Pancreas (tissue), 10 donors: ENCODE data around the gene AGBL1. TPM values are rescaled to one million over a fixed set of nuclear protein-coding genes. Genes with fewer than 3 reads are reported as not detected.

Source experiments
- ATAC-seq, 4 donors: fragments of 200-7000 bp; cut with Tn5 transposase; one replicate each; pipeline versions ENCODE4 v1.8.0 to v1.9.1; 2020; ENCODE audit warnings: mild to moderate bottlenecking in 4 of 4, moderate library complexity in 4 of 4
- DNase-seq, 6 donors: peaks; one replicate each; pipeline ENCODE4 v3.0.0-alpha.2; 2020
- FAIRE-seq: peaks from 2 replicates; lab custom pipeline; 2012; peaks lifted over from hg19 to GRCh38; lab: Jason Lieb, UNC
- H3K27ac ChIP-seq, 4 donors: fragments of 200-600 bp; sonication (generic); 1 replicate in 3 of 4; 2 replicates in 1 of 4; pipeline versions ENCODE4 v1.5.0 to v1.8.0; 2020
- H3K27me3 ChIP-seq, 4 donors: fragments of 200-600 bp; one replicate each; pipeline ENCODE4 v1.8.0; 2021
- H3K36me3 ChIP-seq, 3 donors: fragments of 200-600 bp; sonication (generic) in 1 of 3; one replicate each; pipeline versions ENCODE4 v1.5.0 to v1.8.0; 2020 to 2021
- H3K4me1 ChIP-seq, 3 donors: fragments of 200-600 bp; one replicate each; pipeline ENCODE4 v1.8.0; 2021
- H3K4me3 ChIP-seq, 4 donors: fragments of 200-600 bp; sonication (generic) in 2 of 4; one replicate each; pipeline versions ENCODE4 v1.5.0 to v1.8.0; 2020 to 2021
- H3K9me3 ChIP-seq, 4 donors: fragments of 200-600 bp; one replicate each; pipeline ENCODE4 v1.8.0; 2021
- CTCF ChIP-seq, 4 donors: fragments of 200-600 bp; sonication (generic) in 3 of 4; IDR thresholded peaks; one replicate each; pipeline versions ENCODE4 v1.5.0 to v1.8.0; 2021; ENCODE audit warnings: antibody characterized with exemption in 4 of 4
- WGBS, 2 donors: extraction: QIAGEN DNeasy Blood & Tissue Kit; methylation state at CpG; one replicate each; pipeline ENCODE4 v1.1.7; 2013; 5-methylcytosine and 5-hydroxymethylcytosine counted together
- intact Hi-C, 3 donors: fragments of 100-400 bp; cut with DNase I; formaldehyde crosslinking; loops; one replicate each; pipeline versions ENCODE4 v1.11.1 to v1.14.2; 2022
- polyA plus RNA-seq, 2 donors: library from polyadenylated mRNA; stranded (reverse); fragments of 200-250 nt; gene quantifications; one replicate each; pipeline ENCODE4 v1.2.3, GENCODE V29; 2013
- total RNA-seq, 6 donors: library from RNA; stranded (reverse); fragmentation: NEBNext Ultra II Directional in 4 of 6; extraction: Animal tissue kit (Norgen Biotek cat#: 25700) in 4 of 6; gene quantifications; one replicate each; pipeline versions ENCODE4 v1.2.1 to v1.2.4, GENCODE V29; 2021 to 2023
- donor health status: healthy with polysubstance abuse.
- donor health status: DM: no; HTN: no; CAD: no; lungs with moderate emphysema.
- donor health status: DM: no; HTN: no; CAD: no.
- donor health status: control.
- donor health status: control.
- donor health status: Bipolar disorder and iron deficiency.
- donor health status: DM: yes; HTN: yes; CAD: no.
- donor health status: DM: no; HTN: no; CAD: no.
- donor health status: DM: no; HTN: no; CAD: no.
- donor health status: DM: yes; HTN: yes; CAD: no.

Gene AGBL1
- total and polyA plus RNA-seq, 8 donors = under 0.01 to 0.06 (median 0.05) TPM; not detected in 5

DNA sequence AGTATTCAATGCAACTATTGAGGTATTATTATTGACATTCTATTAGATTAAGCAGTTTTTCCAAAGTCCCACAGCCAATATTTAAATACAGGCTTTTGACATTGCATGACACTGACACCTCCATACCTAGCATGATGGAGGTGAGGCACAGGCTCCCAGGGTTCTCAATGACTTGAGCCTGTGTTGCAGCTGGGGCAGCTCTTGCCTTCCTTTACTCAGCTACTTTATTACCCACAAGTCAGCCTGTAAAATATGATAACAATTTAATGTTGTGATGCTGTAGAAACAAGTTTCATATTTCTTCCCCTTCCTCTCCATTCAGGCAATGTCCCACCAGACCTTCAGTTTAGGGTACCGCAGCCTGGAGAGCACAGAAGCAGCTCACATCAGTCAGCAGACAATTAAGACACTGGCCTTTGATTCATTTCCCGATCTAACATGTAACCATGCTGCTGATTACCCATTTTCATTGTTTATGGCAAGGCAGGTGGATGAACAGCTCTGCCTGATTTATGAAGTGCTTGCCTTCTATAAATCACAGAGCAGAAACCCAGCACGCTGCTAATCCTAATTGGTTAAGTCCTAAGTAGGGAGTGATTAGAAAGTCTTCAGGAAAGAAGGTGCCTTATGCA is 826.1 kb downstream of the AGBL1 start:
- H3K4me1 ChIP-seq = no peaks in the 10 kb centered on the region
- FAIRE-seq (no peak), ATAC-seq (no peak), DNase-seq (no peak)
- TF ChIP-seq CTCF (IDR thresholded peaks at IDR 0.05) = no peak
- intact Hi-C loops = no loop called here
- H3K4me3 ChIP-seq = no peak overlapping the region
- peaks cover 0 to 15% (median 2%) of the 10 kb centered on the region in 4 donors for H3K27me3 ChIP-seq
- WGBS, 2 donors = 55 to 57% methylated on average over 3 of the region's 3 CpGs
- H3K36me3 ChIP-seq = no peaks in the 10 kb centered on the region
- no peak overlapping the region for H3K27ac ChIP-seq
- H3K9me3 ChIP-seq = no peaks in the 10 kb centered on the region

GRCh38 chr15:86906376-86906775 is 826.7 kb downstream of the AGBL1 start:
- FAIRE-seq = no peak
- no peak for ATAC-seq
- Histone ChIP-seq H3K27ac (no peak overlapping the region), H3K4me3 (no peak overlapping the region), H3K27me3 (peaks cover 0 to 15% (median 1%) of the 10 kb centered on the region in 4 donors), H3K4me1 (no peaks in the 10 kb centered on the region), H3K9me3 (no peaks in the 10 kb centered on the region), H3K36me3 (no peaks in the 10 kb centered on the region)
- intact Hi-C loops = no loop called here
- no peak for TF ChIP-seq CTCF (IDR thresholded peaks at IDR 0.05)
- no peak for DNase-seq
- WGBS, 2 donors = 6 to 11% methylated on average over 2 of the region's 2 CpGs

DNA sequence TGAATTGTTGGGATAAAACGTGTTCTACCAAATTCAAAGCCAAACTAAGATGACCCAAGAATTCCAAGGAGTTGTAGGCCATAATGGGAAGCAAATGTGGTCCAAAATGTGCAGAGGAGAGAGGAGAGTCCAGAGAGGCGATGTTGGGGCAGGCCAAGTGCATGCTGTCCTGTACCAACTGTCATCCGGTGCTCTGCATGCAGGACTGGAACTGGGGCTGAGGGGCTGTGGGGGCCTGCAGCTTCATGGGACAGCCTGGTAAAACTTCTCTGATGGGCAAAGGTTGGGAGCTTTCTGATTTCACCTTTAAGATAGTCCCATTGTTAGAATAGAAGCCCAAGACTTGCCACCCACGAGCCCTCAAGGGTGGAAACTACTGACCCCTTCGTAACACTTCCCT is 831.4 kb downstream of the AGBL1 start:
- intact Hi-C loops = loop anchor here in 2 of 3 donors (10.0 kb wide), 2 partner anchors 694 to 1334 kb away; no protein-coding TSS in a partner anchor
- H3K27me3 ChIP-seq = peaks cover 0 to 7% (median 0%) of the 10 kb centered on the region in 4 donors
- no peaks in the 10 kb centered on the region for H3K36me3 ChIP-seq
- DNase-seq (no peak), FAIRE-seq (no peak), ATAC-seq (no peak)
- no peaks in the 10 kb centered on the region for H3K9me3 ChIP-seq
- WGBS, 2 donors = 52 to 74% methylated on average over 5 of the region's 5 CpGs
- no peak overlapping the region for H3K4me3 ChIP-seq
- H3K4me1 ChIP-seq = no peaks in the 10 kb centered on the region
- H3K27ac ChIP-seq = no peak overlapping the region
- no peak for TF ChIP-seq CTCF (IDR thresholded peaks at IDR 0.05)

- Histone ChIP-seq H3K4me3 (no peak overlapping the region), H3K4me1 (no peaks in the 10 kb centered on the region), H3K36me3 (no peaks in the 10 kb centered on the region), H3K9me3 (no peaks in the 10 kb centered on the region), H3K27me3 (peaks cover 0 to 7% (median 0%) of the 10 kb centered on the region in 4 donors), H3K27ac (no peak overlapping the region)
- no peak for FAIRE-seq
- no peak for TF ChIP-seq CTCF (IDR thresholded peaks at IDR 0.05)
- intact Hi-C loops = loop anchor here in 2 of 3 donors (10.0 kb wide), 2 partner anchors 692 to 1332 kb away; no protein-coding TSS in a partner anchor
- WGBS, 2 donors = 70 to 83% methylated on average over 1 of the region's 1 CpG
- no peak for ATAC-seq
- no peak for DNase-seq
Observed at GRCh38 chr15:86912661-86913060, 833.0 kb downstream of the AGBL1 start.

- intact Hi-C loops = loop anchor here in 2 of 3 donors (10.0 kb wide), 2 partner anchors 689 to 1329 kb away; no protein-coding TSS in a partner anchor
Observed at GRCh38 chr15:86915811-86916331, 836.2 kb downstream of the AGBL1 start.

More at GRCh38 chr15:86915811-86916331, 836.2 kb downstream of the AGBL1 start:
- ATAC-seq (peak; percentile 43 to 83 (median 78)), FAIRE-seq (no peak), DNase-seq (peak in 2 of 6 donors; percentile 21 to 23)
- peak in 2 of 4 donors; percentile 9 to 14 for TF ChIP-seq CTCF (IDR thresholded peaks at IDR 0.05)
- Histone ChIP-seq H3K9me3 (no peaks in the 10 kb centered on the region), H3K4me1 (no peaks in the 10 kb centered on the region), H3K4me3 (no peak overlapping the region), H3K27ac (no peak overlapping the region), H3K36me3 (no peaks in the 10 kb centered on the region), H3K27me3 (no peaks in the 10 kb centered on the region)
- WGBS, 2 donors = 12% methylated on average over 12 of the region's 12 CpGs
